ENCODE data around the gene SEPTIN8.

SEPTIN8 gene

GRCh38 chr5:132782101-132782500 lies 5.1 kb upstream of the SEPTIN8 start:
- peak; percentile 66 for DNase-seq (ENCODE audit: low spot score)

DNA sequence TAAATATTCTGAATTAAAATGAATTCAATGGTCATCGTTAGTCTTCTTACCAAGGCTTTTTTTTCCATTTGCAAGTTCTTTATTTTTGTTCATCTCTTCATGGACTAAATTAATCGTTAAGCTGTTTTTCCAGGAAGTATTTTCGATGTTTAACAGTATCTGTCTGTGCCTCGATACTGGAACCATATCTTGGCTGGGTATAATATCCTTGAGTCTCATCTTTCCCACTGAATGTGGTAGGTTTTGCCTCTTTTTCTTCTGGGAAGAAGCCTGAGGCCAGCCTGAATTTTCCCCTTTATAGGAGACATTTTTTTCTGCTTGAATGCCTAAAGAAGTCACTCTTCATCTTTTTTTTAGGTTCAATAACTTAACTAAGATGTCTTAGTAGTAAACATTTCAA lies 4.0 kb upstream of the SEPTIN8 start:
- DNase-seq (ENCODE audit: low spot score), result no peak

- DNase-seq (ENCODE audit: low spot score), result no peak
Observed at GRCh38 chr5:132780577-132780976, 3.5 kb upstream of the SEPTIN8 start.

DNA sequence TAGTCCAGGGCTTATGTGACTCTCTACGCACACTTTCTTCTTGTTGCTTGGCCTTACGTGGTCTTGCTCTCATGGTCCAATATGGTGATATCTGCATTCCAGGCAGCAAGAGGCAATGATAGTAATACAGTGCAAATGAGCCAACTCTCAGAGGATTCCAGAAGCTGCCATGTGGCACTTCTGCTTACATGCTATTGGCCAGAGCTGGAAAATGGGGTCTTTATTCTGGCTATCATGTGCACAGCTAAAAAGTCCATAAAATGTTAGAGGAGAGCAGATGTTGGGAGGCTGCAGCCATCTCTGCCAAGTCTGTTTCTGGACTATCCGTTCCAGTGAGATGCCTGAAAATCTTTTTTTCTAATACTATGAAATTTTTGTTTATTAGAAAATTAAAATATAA lies 2.9 kb upstream of the SEPTIN8 start:
- DNase-seq (ENCODE audit: low spot score), result no peak

DNA sequence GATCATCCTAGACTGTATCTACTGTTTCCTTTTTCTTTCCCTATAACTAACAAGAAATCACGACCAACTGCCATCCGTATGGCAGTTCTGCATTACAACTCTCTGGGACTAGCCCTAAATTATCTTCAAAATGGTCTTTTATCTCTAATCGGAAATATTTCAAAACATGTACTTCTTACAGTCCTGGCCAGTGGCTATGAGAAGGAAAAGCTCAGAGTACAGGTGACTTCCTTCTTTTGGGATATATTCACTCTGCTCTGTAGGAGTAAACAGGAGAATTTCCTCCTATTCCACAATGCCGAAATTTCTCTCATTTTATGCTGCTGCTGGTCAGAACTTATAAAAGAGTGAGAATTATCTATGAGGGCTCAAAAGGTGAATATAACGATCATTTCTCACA lies 1.8 kb upstream of the SEPTIN8 start:
- no peak for DNase-seq (ENCODE audit: low spot score)

DNA sequence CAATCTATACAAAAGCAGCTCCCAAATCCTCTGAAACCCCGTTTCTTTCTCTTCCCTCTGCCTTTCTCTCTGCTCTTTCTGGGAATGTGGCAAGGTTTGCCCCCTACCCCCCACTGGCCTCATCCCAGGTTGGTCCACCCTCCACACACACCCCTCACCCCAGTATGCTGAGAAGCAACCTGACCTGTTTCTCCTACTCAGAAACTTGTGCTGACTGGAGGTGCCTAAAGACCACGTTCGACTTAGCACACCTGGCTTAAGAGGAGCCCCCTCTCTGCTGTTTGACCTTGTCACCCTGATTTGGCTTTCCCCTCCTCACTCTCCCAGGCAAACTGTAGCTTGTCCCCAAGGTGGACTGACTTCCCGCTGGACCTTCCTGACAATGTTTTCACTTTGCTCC lies 1.1 kb upstream of the SEPTIN8 start:
- DNase-seq (ENCODE audit: low spot score), result no peak

DNA sequence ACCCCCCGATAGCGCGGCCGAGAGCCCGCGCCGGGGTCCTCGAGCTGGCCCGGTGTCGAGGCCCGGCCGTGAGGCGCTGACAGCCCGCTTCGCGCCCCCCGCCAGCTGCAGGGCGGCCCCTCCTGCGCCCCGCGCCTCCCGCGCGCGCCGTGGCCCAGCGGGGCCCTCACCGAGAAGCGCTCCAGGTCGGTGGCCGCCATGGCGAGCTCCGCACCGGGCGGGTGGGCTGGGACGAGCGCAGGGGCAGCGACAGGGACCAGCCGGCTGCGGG lies 166 bp downstream of the SEPTIN8 start:
- no peak for DNase-seq (ENCODE audit: low spot score)

GRCh38 chr5:132776131-132776937 lies 705 bp downstream of the SEPTIN8 start:
- peak; percentile 67 for DNase-seq (ENCODE audit: low spot score)

- DNase-seq (ENCODE audit: low spot score), result peak; percentile 94
Observed at GRCh38 chr5:132775476-132775961, 1.5 kb downstream of the SEPTIN8 start.

DNA sequence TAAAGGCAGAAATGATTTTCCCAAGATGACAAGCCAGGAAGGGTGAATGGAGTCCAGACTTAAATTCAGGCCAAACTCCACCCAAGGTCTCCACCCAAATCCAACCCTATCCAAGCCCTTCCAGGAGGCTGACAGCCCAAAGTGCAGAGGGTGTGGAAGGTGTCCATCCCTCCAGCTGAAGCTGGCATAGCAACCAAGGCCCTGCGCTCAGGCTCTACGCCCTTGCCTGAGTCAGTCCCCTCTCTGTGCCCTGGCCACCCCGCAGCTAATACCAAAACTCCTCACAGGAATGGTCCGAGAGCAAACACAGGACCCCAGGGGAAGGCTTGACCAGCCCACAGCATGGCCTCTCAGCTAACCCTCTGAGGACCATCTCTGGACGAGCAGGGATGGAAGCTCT lies 2.1 kb downstream of the SEPTIN8 start:
- DNase-seq (ENCODE audit: low spot score), result no peak

GRCh38 chr5:132774406-132774805 lies 2.6 kb downstream of the SEPTIN8 start:
- no peak for DNase-seq (ENCODE audit: low spot score)

GRCh38 chr5:132773601-132774355 lies 3.3 kb downstream of the SEPTIN8 start:
- DNase-seq (ENCODE audit: low spot score), result no peak

GRCh38 chr5:132773114-132773513 lies 3.9 kb downstream of the SEPTIN8 start:
- DNase-seq (ENCODE audit: low spot score), result no peak

DNA sequence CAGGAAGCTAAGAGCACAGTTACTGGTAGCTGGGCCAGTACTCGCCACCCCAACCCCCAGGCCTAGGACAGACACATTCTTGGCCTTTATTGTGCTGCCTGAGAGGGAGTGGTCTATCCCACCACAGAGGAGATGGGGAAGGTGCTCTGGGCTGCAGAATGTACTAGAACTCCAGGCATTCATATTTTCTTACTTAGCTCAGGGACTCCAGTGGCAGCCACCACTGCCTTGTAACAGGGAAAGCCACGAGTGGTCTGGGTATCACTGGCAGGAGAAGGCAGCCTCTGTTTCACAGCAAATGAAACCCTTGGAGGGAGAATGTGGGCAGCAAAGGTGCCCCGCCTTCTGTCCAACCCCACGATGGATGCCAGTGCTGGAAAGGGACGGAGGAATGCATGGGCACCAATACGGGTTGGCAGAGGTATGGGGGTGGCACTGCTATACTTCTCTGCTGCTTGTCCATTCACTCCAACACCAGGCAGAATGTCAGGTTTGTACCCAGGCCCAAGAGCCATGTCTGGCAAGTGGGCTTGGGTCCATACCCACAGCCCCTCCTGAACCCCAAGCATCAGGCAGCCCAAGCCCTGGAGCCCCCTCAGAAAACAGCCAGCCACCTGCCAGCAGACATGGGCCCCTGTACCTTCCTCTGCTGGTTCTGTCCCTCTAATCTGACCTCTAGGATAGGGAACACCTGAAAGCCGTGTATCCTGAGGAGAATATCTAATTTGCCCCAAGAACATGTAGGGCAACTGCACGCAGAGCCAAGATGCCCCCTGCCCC lies 4.6 kb downstream of the SEPTIN8 start:
- DNase-seq (ENCODE audit: low spot score), result no peak

- peak; percentile 66 for DNase-seq (ENCODE audit: low spot score)
Observed at GRCh38 chr5:132771503-132771998, 5.5 kb downstream of the SEPTIN8 start.

DNA sequence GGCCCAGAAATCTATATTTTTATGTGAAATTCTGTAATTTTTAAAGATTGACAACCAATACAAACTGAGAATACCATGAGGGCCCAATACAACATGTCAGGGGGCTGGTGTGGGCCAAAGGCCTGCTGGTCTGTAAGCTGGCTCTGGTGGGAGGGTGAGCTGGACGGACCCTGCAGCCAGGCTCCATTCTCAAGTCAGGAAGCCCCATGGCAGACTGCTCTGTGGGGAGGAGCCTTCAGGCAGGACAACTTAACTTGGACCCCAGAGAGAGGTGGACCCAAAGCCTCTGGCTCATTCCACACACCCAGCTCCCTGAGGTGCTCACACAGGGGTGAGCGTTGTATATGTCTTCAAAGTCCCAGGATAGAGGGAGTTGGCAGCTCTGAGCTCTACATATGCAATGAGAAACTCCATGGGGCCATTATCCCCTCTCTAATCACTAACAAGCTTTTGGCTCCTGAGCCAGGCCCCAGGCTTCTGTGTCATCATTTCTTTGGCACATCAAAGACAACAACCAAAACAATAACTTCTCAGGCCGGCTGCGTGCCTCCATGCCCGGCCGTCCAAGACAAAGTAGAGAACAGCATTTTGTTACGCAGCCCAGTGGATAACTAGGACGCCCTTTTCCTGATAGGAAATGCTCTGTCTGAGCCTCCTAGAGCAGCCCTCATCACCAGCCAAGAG lies 6.4 kb downstream of the SEPTIN8 start:
- DNase-seq (ENCODE audit: low spot score), result no peak

GRCh38 chr5:132768485-132768868 lies 8.6 kb downstream of the SEPTIN8 start:
- DNase-seq (ENCODE audit: low spot score), result no peak

- no peak for DNase-seq (ENCODE audit: low spot score)
Observed at GRCh38 chr5:132767150-132767549, 9.9 kb downstream of the SEPTIN8 start.

GRCh38 chr5:132766806-132767055 lies 10.3 kb downstream of the SEPTIN8 start:
- no peak for DNase-seq (ENCODE audit: low spot score)

DNA sequence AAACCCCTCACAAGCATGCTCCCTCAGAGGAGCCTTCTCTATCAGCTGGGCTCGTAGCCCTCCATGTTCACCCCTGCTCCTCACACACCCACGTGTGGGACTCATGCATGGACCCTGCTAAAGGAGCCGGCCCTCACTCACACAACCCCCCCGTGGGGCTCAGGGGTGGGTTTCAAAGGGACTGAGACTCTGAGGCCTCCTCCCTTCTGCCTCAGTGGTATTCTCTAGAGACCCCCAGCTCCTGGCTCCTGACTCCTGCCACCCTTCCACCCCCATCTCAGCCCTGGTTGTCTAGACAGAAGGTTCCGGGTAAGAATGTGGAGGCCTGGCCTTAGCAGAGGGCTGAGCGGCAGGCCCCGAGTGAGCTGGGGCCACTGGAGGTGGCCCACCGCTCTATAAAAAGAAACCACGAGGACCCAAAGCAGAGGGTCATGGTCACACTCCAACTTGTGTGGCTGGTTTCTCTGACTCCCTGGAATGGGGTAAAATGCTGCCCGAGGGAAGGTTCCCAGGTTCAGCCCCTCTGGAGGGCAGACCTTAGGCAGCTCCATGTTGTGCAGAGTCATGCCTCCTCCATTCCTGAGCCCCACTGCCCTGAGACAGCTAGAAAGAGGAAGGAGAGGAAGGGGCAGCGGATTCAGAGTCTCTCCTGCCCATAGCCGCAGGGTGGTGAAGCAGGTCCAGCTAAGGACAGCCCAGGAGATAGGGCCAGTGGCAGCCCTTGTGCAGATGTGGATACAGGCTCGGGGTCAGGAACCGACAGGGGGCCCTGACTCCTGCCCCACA lies 10.8 kb downstream of the SEPTIN8 start:
- DNase-seq (ENCODE audit: low spot score), result no peak

DNA sequence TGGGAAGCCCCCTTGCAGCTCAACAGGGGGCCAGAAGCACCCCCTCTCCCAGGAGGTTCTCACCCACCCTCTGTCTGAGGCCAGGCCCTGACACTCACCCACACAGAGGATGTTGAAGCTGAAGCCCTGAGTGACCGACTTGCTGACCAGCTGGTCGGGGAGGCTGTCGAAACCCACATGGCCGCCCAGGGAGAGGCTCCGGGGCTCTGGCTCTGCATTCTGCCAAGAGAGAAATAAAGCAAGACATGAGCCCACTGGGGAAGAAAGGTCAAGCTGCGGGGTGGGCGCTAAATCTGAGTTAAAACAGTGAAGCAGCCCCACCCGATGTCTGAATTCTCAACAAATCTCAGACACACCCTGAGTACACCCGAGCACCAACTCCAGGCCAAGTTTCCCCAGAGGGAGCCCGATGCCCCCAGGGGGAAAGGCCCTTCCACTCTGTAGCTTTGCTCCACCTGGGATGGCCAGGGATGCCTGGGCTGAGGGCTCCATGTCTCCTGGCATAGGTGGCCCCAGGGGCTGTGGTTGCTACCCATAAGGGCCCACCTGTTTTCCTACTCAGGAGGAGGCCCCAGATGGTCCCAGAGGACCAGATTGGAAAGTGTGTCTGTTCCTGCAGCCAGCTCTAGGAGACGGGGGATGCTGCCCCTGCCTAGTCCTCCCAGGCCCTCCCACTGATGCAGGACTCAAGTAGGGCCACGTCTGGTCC lies 11.6 kb downstream of the SEPTIN8 start:
- no peak for DNase-seq (ENCODE audit: low spot score)
